ENCODE results near the gene TGFBR3L.

The TGFBR3L gene

DNA sequence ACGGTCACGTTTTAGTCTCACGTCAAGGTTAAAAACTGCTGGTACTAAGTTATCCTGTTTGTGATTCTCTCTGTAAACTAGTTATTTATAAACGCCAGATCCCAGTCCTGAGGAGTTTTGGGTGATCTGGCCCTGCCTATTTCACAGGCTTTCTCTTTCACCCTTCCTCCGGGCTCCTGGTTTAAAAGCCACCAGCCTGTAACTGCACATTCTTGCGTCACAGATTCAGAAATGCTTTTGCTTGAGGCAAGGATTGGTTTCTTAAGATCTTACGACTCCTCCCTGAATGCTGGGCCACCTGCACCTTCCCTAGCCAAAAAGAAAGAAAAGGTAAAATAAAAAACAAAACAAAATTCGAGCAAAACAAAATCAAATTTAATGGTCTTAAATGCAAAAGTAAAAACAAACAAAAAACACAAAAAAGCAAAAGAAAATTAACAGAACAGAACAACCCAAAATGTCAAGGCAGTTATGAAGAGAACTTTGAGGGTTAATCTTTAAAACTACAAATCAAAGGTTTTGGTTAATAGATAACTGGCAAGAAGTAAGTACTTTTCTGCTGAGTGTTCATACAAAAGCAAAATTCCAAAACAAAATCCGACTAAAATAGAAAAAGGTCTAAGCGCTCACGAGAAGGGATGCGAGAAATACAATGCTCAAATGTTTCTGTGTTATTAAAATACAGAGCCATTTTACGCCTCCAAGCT, 47.4 kb downstream of the TGFBR3L start:
- no peak for DNase-seq

DNA sequence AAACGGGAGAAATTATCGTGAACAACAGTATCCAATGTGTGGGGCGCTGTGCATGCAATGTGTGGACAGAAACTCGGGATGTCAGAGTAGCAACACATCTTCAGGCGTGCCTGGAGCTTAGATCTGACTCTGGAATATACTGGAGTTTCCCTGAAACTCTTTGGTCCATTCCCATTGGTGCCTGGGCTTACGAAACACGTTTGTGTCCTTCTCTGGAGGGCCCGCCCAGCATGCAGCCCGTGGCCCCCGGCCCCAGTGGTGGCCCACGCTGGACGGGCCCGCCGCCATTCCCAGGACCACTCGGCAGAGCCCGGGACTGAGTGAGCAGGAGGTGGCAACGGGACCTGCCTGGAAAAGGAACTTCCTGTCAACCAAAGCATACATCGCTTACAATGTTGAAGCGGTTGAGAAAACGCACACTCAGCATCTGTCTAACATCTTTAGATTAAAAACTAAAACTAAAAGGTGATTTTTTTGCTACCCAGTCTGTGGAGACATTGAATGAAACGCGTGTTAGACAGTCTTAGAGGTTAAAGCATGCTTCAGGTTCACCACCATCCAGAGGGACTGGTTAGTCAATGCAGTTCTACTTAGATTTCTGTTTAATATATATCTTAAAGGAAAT, 48.1 kb downstream of the TGFBR3L start:
- no peak for DNase-seq

DNA sequence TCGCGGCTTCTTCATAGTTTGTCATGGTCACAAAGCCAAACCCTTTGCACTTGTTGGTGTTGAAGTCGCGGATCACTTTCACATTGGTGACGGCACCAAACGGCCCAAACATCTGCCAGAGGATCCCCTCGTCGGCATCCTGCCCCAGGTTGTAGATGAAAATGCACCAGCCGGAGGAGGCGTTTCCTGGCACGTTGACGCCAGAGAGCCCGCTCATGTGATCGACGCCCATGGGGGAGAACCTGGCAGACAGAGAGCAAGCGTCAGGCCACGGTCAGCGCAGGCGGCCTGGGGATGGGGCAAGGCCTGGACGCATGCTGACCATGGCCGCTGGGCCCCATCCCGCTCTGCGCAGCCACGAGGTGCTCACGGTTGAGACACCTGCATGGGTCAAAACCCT, 48.9 kb downstream of the TGFBR3L start:
- DNase-seq = no peak

DNA sequence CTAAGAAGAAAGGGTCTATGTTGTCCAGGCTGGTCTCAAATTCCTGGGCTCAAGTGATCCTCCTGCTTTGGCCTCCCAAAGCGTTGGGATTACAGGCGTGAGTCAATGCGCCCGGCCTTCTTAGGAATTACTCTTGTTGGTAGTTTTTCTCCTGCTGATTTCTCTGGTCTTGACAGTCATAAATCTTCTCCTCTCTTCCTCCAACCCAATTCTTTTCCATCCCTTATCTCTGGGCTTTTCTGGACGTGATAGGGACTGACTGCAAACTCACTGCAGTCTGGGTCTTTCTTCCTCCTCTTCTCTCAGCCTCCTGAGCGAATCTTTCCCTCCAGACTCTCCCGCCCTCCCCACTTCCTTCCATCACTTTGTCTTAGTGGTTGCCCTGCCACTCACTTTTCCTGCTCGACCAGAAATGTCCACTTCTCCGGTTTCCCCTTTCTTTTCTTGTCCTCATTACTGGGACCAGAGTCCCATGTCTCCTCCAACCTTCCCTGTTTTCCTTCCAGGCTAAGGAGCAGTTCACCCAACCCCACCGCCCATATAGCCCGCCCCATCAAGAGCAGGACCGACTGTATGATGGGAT, 50.7 kb downstream of the TGFBR3L start:
- DNase-seq = no peak

DNA sequence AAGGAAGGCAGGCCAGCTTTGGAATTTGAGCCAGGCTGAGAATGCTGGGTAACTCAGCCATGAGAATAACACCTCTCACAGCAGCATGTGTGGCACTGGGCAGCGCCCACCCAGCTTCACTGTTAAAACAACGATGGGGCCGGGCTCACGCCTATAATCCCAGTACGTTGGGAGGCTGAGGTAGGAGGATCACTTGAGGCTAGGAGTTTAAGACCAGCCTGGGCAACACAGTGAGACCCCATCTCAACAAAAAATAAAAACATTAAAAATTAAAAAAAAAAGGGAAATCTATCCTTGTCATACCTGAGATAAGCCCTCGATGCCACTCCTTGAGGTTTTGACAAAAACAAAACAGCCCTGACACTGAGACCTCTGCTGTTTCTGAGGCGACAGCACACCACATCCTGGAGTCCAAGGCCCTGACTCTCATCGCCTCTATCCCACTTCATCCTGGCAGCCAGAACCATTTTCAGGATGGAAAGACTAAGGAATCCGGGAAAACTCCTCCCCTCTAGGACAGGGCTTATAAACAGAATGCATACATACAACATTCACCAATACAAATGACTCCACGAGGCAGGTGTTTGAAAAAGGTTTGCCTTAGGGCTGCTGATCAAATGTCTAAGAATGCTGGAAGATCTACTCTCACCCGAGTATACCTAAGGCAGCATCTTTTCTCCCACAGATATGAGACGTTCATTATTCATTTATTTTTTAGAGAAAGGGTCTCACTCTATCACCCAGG, 51.5 kb downstream of the TGFBR3L start:
- no peak for DNase-seq

DNA sequence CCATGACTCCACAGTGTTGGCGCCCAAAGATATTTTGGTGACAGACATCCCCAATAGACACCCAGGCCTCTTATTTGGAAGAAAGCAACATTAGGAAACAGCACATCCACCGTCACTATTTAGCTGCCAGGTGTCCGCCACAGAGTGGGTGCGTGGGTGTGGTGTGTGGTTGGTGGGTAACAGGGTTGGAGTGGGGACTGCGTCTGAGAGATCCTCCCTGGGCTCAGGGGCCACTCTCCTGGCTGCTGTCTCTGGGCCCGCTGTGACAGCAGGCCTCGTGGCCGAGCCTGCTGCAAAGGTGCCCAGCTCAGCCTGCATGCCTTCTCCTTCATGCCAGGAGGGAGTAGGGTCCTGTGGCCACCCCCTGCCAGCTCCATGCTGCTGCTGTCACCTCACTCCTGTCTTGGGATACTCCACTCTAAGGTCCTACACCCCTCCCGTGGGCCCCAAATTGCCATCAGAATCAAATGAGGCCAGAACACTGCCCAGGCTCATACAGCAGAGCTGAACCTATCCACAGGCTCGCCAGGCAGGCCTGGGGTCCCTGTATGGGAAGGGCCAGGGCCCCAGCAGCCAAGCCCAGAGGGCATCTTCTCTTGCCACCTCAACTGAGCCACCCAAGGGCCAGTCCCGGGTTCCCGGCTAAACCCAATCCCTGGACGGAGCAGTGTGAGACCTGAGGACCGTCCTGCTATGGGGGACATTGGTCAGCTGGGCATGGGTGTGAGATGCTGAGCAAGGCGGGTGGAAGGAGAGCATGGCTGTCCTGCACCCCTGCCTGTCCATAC, 53.6 kb downstream of the TGFBR3L start:
- no peak for DNase-seq
